K562 (cell line): ENCODE data around the gene GRHL3. TPM values are rescaled to one million over a fixed set of nuclear protein-coding genes. Genes with fewer than 3 reads are reported as not detected.

Experiments
- ATAC-seq: fragments of 200-7000 bp; cut with Tn5 transposase; 3 replicates; pipeline ENCODE4 v1.9.1; 2020; ENCODE audit warnings: moderate library complexity
- BruUV-seq: library from RNA; stranded (reverse); fragments of 400-500 nt; replicated peaks from 2 replicates; lab custom pipeline; 2021; lab: Mats Ljungman, UMichigan
- CTCF ChIA-PET: fragments of 300-600 bp; formaldehyde crosslinking; extraction: SDS; loops from one replicate; lab custom pipeline; 2021; ENCODE audit warnings: low intra/inter-chr PET ratio; lab: Yijun Ruan, JAX
- POLR2A ChIA-PET: fragments of 300-600, 350-650 bp; sonication (Branson Sonifier 250); formaldehyde crosslinking; extraction: SDS; loops from one replicate; lab custom pipeline; 2021; ENCODE audit warnings: antibody characterized with exemption, inconsistent platforms; lab: Yijun Ruan, JAX
- DNase-seq, 4 experiments: peaks; one replicate each; pipeline versions ENCODE4 v3.0.0 to v3.0.0-alpha.2; 2011 to 2018; ENCODE audit warnings: low spot score in 3 of 4, mixed read lengths in 3 of 4; ENCODE audit errors: extremely low read depth in 1 of 4
- FAIRE-seq: peaks from 2 replicates; lab custom pipeline; 2011; peaks lifted over from hg19 to GRCh38; lab: Jason Lieb, UNC
- H2AFZ ChIP-seq: 2 replicates; pipeline ENCODE4 v1.6.0; 2011; ENCODE audit warnings: low read depth, low read length, control low read depth, inconsistent platforms
- H3K27ac ChIP-seq: fragments of 200-600 bp; 3 replicates; pipeline ENCODE4 v1.8.0; 2011; ENCODE audit warnings: low read depth, mild to moderate bottlenecking, control low read depth, inconsistent platforms, low read length, moderate library complexity, mixed read lengths; ENCODE audit errors: extremely low read depth
- H3K27me3 ChIP-seq, 2 experiments: fragments of 300-600 bp in 1 of 2; 2 replicates in 1 of 2; 3 replicates in 1 of 2; pipeline versions ENCODE4 v1.6.0 to v1.8.0; 2011; ENCODE audit warnings: inconsistent platforms in 2 of 2, low read length in 2 of 2, mild to moderate bottlenecking in 1 of 2, mixed read lengths in 1 of 2, moderate library complexity in 1 of 2; ENCODE audit not compliant: control insufficient read depth in 2 of 2, insufficient read depth in 2 of 2
- H3K36me3 ChIP-seq: fragments of 300-600 bp; 3 replicates; pipeline ENCODE4 v1.8.0; 2011; ENCODE audit warnings: mild to moderate bottlenecking, low read length, inconsistent platforms; ENCODE audit not compliant: control insufficient read depth, insufficient read depth
- H3K4me1 ChIP-seq, 2 experiments: fragments of 200-600 bp in 1 of 2; replicated peaks in 1 of 2; 2 replicates in 1 of 2; 3 replicates in 1 of 2; pipeline versions ENCODE4 v1.5.1 to v1.8.0; 2011; ENCODE audit warnings: inconsistent platforms in 2 of 2, low read length in 2 of 2, mild to moderate bottlenecking in 1 of 2, mixed read lengths in 1 of 2, moderate library complexity in 1 of 2; ENCODE audit not compliant: control insufficient read depth in 2 of 2, insufficient read depth in 2 of 2
- H3K4me2 ChIP-seq: 2 replicates; pipeline ENCODE4 v1.6.1; 2011; ENCODE audit warnings: low read length, control low read depth, inconsistent platforms, mixed read lengths; ENCODE audit not compliant: insufficient read depth
- H3K4me3 ChIP-seq: fragments of 200-600 bp; sonication (generic), shearing (Covaris generic); 2 replicates; pipeline ENCODE4 v1.5.1; 2016; ENCODE audit warnings: control low read depth, inconsistent platforms
- H3K79me2 ChIP-seq: fragments of 200-600 bp; 3 replicates; pipeline ENCODE4 v1.8.0; 2011; ENCODE audit warnings: low read length, inconsistent platforms; ENCODE audit not compliant: control insufficient read depth, insufficient read depth
- H3K9ac ChIP-seq, 2 experiments: 2 replicates each; pipeline versions ENCODE4 v1.6.0 to v1.6.1; 2011; ENCODE audit warnings: low read depth in 2 of 2, low read length in 2 of 2, control low read depth in 1 of 2, inconsistent platforms in 1 of 2, mild to moderate bottlenecking in 1 of 2, mixed read lengths in 1 of 2; ENCODE audit not compliant: insufficient read depth in 1 of 2
- H3K9me1 ChIP-seq: one replicate; pipeline ENCODE4 v1.6.0; 2011; ENCODE audit warnings: inconsistent platforms, mild to moderate bottlenecking, low read length, moderate library complexity; ENCODE audit not compliant: control insufficient read depth, insufficient read depth
- H3K9me3 ChIP-seq: replicated peaks from 2 replicates; pipeline ENCODE4 v1.5.1; 2011; ENCODE audit warnings: low read depth, low read length, inconsistent platforms; ENCODE audit not compliant: control insufficient read depth, insufficient read depth
- H4K20me1 ChIP-seq: replicated peaks from 2 replicates; pipeline ENCODE4 v1.6.1; 2011; ENCODE audit warnings: low read length, inconsistent platforms, mixed read lengths; ENCODE audit not compliant: control insufficient read depth, insufficient read depth
- ADNP ChIP-seq: fragments of 200-800 bp; sonication (Bioruptor generic); IDR thresholded peaks from 2 replicates; pipeline ENCODE4 v1.6.1; 2016; ENCODE audit warnings: missing genetic modification characterization, missing compliant biosample characterization
- EHMT2 ChIP-seq: fragments of 450-650 bp; IDR thresholded peaks from 2 replicates; pipeline ENCODE4 v1.6.1; 2018; ENCODE audit warnings: antibody characterized with exemption
- IFI16 ChIP-seq: fragments of 250-450 bp; sonication (Bioruptor Pico); IDR thresholded peaks from 2 replicates; pipeline ENCODE4 v2.1.2; 2022; ENCODE audit warnings: mild to moderate bottlenecking, inconsistent platforms
- MAFG ChIP-seq: fragments of 450-650 bp; conservative IDR thresholded peaks from 2 replicates; pipeline ENCODE4 v1.6.1; 2016; ENCODE audit warnings: missing genetic modification characterization, missing compliant biosample characterization
- MEIS2 ChIP-seq: fragments of 450-650 bp; IDR thresholded peaks from 2 replicates; pipeline ENCODE4 v1.6.1; 2014; ENCODE audit warnings: mild to moderate bottlenecking; ENCODE audit not compliant: partially characterized antibody
- MNT ChIP-seq, 2 experiments: fragments of 450-650 bp; conservative IDR thresholded peaks; 2 replicates each; pipeline ENCODE4 v1.6.1; 2017; ENCODE audit warnings: mild to moderate bottlenecking in 2 of 2, moderate library complexity in 2 of 2
- NFE2 ChIP-seq: IDR thresholded peaks from 2 replicates; pipeline ENCODE4 v1.6.1; 2014; ENCODE audit warnings: antibody characterized with exemption, low read depth
- NRF1 ChIP-seq, 2 experiments: fragments of 450-650 bp; IDR thresholded peaks in 1 of 2; conservative IDR thresholded peaks in 1 of 2; 2 replicates each; pipeline ENCODE4 v1.6.1; 2014; ENCODE audit warnings: mild to moderate bottlenecking in 2 of 2
- PBX2 ChIP-seq, 2 experiments: IDR thresholded peaks in 1 of 2; conservative IDR thresholded peaks in 1 of 2; 2 replicates each; pipeline ENCODE4 v1.6.1; 2016; ENCODE audit warnings: low read depth in 2 of 2, mild to moderate bottlenecking in 1 of 2, missing compliant biosample characterization in 1 of 2, missing genetic modification characterization in 1 of 2, moderate library complexity in 1 of 2
- PKNOX1 ChIP-seq: fragments of 450-650 bp; IDR thresholded peaks from 2 replicates; pipeline ENCODE4 v1.6.1; 2016
- WGBS: fragments of 100-300 bp; shearing (Covaris generic); methylation state at CpG from one replicate; pipeline ENCODE4 v1.1.6; 2016; ENCODE audit warnings: low coverage, mixed read lengths; ENCODE audit not compliant: insufficient coverage; ENCODE audit errors: missing lambda C conversion rate; 5-methylcytosine and 5-hydroxymethylcytosine counted together
- in situ Hi-C: fragments of 300-500 bp; cut with MboI; formaldehyde crosslinking; loops from 4 replicates; pipeline ENCODE4 v1.15.0; 2018; ENCODE audit warnings: inconsistent platforms, mixed read lengths
- intact Hi-C: fragments of 100-400 bp; cut with micrococcal nuclease; formaldehyde crosslinking; loops from 2 replicates; pipeline ENCODE4 v1.14.2; 2022
- polyA plus RNA-seq, 8 experiments: library from polyadenylated mRNA; depleted of rRNA in 4 of 8; stranded (reverse) in 5 of 8; unstranded in 3 of 8; fragments of >200 nt; fragmentation: Nextera tagmentation in 2 of 8; fragmentation: Illumina TruSeq in 1 of 8; extraction: Ambion mirVana in 2 of 8; extraction: Trizol in 1 of 8; gene quantifications; 2 replicates each; pipeline versions ENCODE4 v1.2.1 to v1.2.3, GENCODE V29; 2011 to 2014; ENCODE audit warnings: inconsistent platforms in 1 of 8, missing spikeins in 1 of 8
- total RNA-seq, 7 experiments: library from RNA; depleted of rRNA in 6 of 7; stranded (reverse); fragments of >200 nt in 6 of 7; fragmentation: Illumina TruSeq in 2 of 7; extraction: Trizol in 2 of 7; gene quantifications; 2 replicates each; pipeline versions ENCODE4 v1.2.1 to v1.2.3, GENCODE V29; 2011 to 2021; ENCODE audit warnings: low replicate concordance in 1 of 7

The GRHL3 gene
- total and polyA plus RNA-seq, 9 of the 15 experiments (the other 6 are each of a cell fraction or from before 2014, with no cell fraction given): 0.01 to 0.04 TPM; not detected in 7

GRCh38 chr1:24324903-24325302 is 5.7 kb downstream of the GRHL3 start:
- ATAC-seq (no peak), DNase-seq (no peak), FAIRE-seq (no peak)
- no peak overlapping the region for H3K27ac ChIP-seq
- H3K27me3 ChIP-seq: peaks cover 64 to 83% of the 10 kb centered on the region in 2 experiments
- no peak overlapping the region for H3K4me3 ChIP-seq
- peaks cover 30% of the 10 kb centered on the region; the same call in 1 of the 2 replicates for H4K20me1 ChIP-seq
- H3K4me1 ChIP-seq: peaks cover 5 to 15% of the 10 kb centered on the region in 2 experiments; a peak in 3 of 5 replicates
- TF ChIP-seq ADNP (no peak), MNT (conservative IDR thresholded peaks at IDR 0.05) (no peak), NRF1 (conservative IDR thresholded peaks at IDR 0.05 in 1 of 2, IDR thresholded peaks at IDR 0.05 in 1 of 2) (no peak), IFI16 (CRISPR knock-in tag) (no peak), EHMT2 (no peak), PKNOX1 (peak; percentile 24; the same call in 1 of the 2 replicates), NFE2 (peak; percentile 49), MAFG (peak; percentile 76), MEIS2 (peak; percentile 84), PBX2 (CRISPR knock-in tag; IDR thresholded peaks at IDR 0.05; ENCODE audit: low read depth) (no peak), PBX2 (tag; conservative IDR thresholded peaks at IDR 0.05; ENCODE audit: low read depth) (peak; percentile 93)
- no peak overlapping the region for H2AFZ ChIP-seq
- no peak overlapping the region for H3K4me2 ChIP-seq
- H3K9me3 ChIP-seq: no peaks in the 10 kb centered on the region
- in situ Hi-C loops: no loop called here
- H3K36me3 ChIP-seq: no peaks in the 10 kb centered on the region
- no peaks in the 10 kb centered on the region for H3K79me2 ChIP-seq
- ChIA-PET POLR2A (no interaction called here), CTCF (no interaction called here)
- no TSS peak for BruUV-seq
- WGBS: 3% methylated on average over 6 of the region's 6 CpGs
- intact Hi-C loops: no loop called here
- H3K9ac ChIP-seq: no peak overlapping the region
- no peaks in the 10 kb centered on the region for H3K9me1 ChIP-seq
